Testis (tissue), 2 donors: ENCODE data around the gene RECQL5.

Source experiments
- CTCF ChIP-seq, 3 experiments: fragments of 450-650 bp in 2 of 3; fragments of 200-600 bp in 1 of 3; sonication (generic) in 1 of 3; IDR thresholded peaks; one replicate each; pipeline ENCODE4 v1.5.1; 2016 to 2019; ENCODE audit warnings: antibody characterized with exemption in 3 of 3, mild to moderate bottlenecking in 2 of 3, moderate library complexity in 1 of 3
- POLR2A ChIP-seq: fragments of 450-650 bp; IDR thresholded peaks from one replicate; pipeline ENCODE4 v1.6.1; 2017; ENCODE audit warnings: antibody characterized with exemption, mild to moderate bottlenecking, moderate library complexity

- no peak for TF ChIP-seq CTCF (IDR thresholded peaks at IDR 0.05)
- no peak for TF ChIP-seq POLR2A
Measured at GRCh38 chr17:75615301-75615700, 51.7 kb downstream of the RECQL5 start.
